Measurements from ENCODE around the gene AMN.

- TF ChIP-seq CTCF (IDR thresholded peaks at IDR 0.05) (no peak), POLR2A (IDR thresholded peaks at IDR 0.05) (no peak), POLR2AphosphoS5 (IDR thresholded peaks at IDR 0.05) (no peak), EP300 (IDR thresholded peaks at IDR 0.05) (no peak)
Observed at GRCh38 chr14:102875652-102876051, 46.8 kb upstream of the AMN start.
